ENCODE results near the gene LANCL3.
"Not testable (repeated sequence)": the region's sequence is repeated elsewhere in the genome, so short reads cannot be mapped to it uniquely, and the experiment has no call there.

The LANCL3 gene

GRCh38 chrX:37571426-37572107 is at the start of gene LANCL3:
LANCL3 (plus strand) TSS chrX:37571661; CDS start chrX:37571871, 210 bp downstream.
- not testable (repeated sequence) for DNase-seq (ENCODE audit: low read depth)

DNA sequence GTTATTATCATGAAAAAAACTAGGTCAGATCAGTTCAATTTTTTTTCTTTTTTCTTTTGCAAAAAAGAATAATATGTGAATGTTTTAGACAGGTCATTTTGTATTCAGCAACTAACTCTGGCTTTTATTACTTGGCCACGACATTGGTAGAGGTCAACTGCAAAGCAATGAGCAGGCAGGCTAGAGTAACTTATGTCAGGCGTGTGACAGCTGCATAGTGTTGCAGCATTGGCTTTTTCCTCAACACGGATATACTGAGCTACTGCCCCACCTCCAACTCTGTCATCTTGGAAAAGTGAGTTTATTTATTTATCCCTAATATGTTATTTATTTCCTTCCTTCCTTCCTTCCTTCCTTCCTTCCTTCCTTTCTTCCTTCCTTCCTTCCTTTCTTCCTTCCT is 47.8 kb upstream of the LANCL3 start:
- DNase-seq (ENCODE audit: low read depth), result not testable (repeated sequence)

GRCh38 chrX:37541991-37542390 is 29.5 kb upstream of the LANCL3 start:
- no peak for DNase-seq (ENCODE audit: low read depth)

GRCh38 chrX:37542791-37543190 is 28.7 kb upstream of the LANCL3 start:
- no peak for DNase-seq (ENCODE audit: low read depth)

- DNase-seq (ENCODE audit: low read depth), result no peak
These were observed 28.1 kb upstream of the LANCL3 start for GRCh38 chrX:37543324-37543723.

- DNase-seq (ENCODE audit: low read depth), result not testable (repeated sequence)
These were observed 26.9 kb upstream of the LANCL3 start for GRCh38 chrX:37544531-37544930.

DNA sequence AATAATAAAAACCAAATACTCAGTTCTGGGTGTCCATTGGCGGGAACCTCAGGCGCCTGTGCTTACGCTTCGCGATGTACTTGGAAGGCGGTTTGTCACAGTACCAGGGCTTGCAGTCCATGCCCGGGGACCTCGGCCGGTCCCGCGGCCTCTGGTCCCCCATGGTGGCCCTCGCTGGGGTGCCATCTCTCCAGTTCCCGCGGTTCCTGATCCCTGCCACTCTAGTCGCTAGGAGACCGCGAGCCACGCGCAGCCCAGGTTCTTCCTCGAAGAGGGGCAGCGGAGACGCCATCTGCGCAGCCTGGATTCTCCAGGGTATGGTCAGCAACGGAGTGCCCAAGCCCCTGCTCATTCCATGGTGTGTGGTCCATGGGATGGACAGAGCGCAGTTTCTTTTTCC is 26.4 kb upstream of the LANCL3 start:
- DNase-seq (ENCODE audit: low read depth), result no peak

- DNase-seq (ENCODE audit: low read depth), result not testable (repeated sequence)
These were observed 21.8 kb upstream of the LANCL3 start for GRCh38 chrX:37549619-37550018.

DNA sequence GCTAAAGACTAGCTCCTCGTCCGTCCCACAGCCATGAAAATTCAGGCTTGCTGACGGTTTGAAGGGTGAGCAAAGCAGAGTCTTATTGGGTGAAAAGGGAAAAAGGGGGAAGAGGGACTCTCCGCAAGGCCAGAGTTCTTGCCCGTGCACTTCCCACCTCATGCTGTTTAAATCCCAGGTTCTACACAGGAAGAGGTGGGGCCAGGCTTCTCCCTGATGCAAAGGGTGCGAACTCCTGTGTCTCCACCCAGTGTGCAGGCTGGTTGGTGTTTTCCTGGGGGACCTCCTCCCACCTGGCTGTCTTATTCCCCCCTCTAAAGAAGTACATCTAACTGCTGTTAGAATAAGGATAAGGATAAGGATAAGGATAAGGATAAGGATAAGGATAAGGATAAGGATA is 18.0 kb upstream of the LANCL3 start:
- DNase-seq (ENCODE audit: low read depth), result no peak

- not testable (repeated sequence) for DNase-seq (ENCODE audit: low read depth)
These were observed 6.2 kb upstream of the LANCL3 start for GRCh38 chrX:37565254-37565653.

DNA sequence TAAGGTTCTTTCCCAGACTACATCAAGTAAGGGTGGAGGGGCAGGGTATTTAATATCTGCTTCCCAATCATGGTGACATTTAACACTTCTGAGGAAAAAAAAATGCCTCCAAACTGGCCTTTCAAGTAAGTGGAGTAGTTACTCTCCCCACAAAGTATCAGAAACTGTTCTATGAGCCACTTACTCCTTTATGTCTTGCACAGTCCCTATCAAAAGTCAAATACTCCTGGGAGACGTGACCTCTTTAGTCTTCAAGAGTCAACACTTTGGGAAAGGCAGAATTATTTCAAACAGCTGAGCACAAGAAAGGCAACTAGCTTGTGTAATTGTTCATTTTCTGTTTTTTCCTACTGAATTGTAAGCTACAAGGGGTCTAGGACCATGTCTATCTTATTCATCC is 1.1 kb upstream of the LANCL3 start:
- DNase-seq (ENCODE audit: low read depth), result not testable (repeated sequence)

- not testable (repeated sequence) for DNase-seq (ENCODE audit: low read depth)
These were observed 687 bp downstream of the LANCL3 start for GRCh38 chrX:37572108-37572587.

DNA sequence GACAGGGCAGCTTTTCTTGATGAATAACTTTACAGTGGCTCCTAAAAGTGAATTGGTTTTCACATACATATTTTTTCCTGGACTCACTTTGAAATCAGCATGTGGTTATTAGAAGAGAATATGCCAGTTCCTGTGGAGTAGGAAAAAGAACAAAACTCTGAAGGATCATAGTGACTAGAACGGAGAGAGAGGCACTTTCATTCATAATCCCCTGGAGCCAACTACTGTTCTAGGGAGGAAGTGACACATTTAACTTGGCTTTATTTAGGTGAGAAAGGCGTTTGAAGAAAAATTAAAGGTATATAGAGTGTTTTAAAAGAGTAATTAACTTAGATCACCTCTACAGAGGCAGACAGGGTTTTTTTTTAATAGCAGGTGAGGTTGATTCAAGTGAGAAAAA is 1.7 kb downstream of the LANCL3 start:
- DNase-seq (ENCODE audit: low read depth), result not testable (repeated sequence)

GRCh38 chrX:37578045-37578444 is 6.6 kb downstream of the LANCL3 start:
- no peak for DNase-seq (ENCODE audit: low read depth)

- DNase-seq (ENCODE audit: low read depth), result no peak
These were observed 8.6 kb downstream of the LANCL3 start for GRCh38 chrX:37580080-37580479.

DNA sequence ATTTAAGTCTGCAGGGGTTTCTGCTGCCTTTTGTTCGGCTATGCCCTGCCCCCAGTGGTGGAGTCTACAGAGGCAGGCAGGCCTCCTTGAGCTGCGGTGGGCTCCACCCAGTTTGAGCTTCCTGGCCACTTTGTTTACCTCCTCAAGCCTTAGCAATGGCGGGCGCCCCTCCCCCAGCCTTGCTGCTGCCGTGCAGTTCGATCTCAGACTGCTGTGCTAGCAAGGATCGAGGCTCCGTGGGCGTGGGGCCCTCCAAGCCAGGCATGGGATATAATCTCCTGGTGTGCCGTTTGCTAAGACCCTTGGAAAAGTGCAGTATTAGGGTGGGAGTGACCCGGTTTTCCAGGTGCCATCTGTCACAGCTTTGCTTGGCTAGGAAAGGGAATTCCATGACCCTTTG is 15.9 kb downstream of the LANCL3 start:
- DNase-seq (ENCODE audit: low read depth), result not testable (repeated sequence)

DNA sequence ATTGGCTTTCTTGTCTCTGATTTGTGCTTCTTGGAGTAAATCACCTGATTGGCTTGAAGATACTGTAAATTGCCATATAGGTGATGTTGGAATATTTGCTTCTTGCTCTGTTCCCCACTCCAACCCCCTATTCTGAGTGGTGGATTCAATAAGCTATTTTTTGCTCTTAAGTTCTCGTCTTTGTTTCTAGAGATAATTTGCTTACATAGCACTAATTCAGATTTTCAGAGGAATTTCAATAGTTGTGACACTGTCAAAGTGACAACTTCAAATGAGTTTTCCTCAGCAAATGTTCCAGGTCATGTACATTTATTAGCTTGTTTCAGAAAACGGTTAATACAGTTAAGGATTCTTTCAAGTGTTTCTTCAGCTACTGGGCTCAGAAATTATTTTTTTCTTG is 18.6 kb downstream of the LANCL3 start:
- DNase-seq (ENCODE audit: low read depth), result no peak

DNA sequence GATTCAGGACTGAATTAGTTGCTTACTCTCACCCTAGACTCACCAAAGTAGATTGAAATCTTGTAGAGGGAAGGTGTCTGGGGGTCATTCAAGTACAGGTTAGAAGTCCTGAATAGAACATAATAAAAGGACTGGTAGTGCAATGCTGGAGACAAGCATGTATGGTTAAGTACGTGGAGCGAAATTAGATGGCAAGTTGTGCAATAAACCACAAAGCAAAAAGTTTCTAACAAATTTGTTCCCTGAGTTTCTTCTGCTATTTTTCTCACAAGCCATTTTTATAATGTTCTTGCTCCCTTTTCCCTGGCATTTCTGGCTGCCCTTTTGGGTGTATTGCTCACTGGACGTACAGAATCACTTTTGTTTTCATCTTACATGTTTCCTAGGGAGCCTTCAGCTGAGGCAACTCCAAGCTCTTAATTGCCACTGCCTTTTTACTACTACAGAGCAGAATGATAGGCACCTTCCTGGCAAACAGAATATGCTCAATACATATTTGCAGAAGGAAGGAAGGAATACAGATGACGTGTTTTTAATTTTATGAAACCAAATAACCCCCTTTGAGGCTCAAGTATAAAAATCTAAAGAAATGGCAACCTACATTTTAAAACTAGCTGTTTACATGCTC is 23.4 kb downstream of the LANCL3 start:
- no peak for DNase-seq (ENCODE audit: low read depth)

GRCh38 chrX:37599729-37600128 is 28.3 kb downstream of the LANCL3 start:
- no peak for DNase-seq (ENCODE audit: low read depth)

DNA sequence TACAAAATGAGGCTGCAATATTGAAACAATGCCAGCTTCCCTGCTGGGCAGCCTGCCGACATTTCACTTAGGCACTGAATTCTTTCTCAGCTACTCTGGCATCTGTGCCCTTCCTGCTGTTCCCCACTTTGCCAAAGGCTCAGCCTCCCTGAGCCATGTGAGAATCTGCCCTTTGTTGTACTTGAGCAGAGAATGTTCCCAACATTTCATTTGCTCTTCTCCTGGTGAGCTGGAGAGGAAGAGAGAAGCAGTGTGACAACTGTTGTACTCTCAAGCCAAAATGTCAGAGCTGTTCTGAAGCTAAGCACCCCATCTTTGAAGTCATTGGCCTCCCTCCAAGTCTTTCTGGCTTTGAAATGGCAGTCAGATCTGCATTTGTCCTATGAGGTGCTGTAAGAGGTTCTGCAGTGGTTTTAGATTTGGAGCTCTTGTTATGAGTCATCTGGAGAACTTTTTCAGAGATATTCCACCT is 32.5 kb downstream of the LANCL3 start:
- no peak for DNase-seq (ENCODE audit: low read depth)

DNA sequence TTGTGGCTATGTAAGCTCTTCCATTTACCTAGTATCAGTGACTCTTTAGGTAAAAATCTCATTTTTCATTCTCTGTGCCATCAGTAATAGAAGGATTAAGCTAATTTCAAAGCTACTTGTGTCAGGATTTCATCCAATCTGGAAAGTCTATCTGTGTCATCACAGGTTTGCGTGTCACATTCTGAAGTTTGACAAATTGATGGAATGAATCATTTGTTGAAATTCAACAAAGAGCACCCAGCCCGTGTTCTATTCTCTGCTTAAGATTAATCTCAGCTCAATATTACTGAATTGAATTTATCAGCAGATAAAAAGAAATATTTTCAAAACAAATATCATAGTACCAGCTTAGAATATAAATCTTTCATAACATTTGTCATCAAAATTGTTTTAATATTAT is 35.8 kb downstream of the LANCL3 start:
- DNase-seq (ENCODE audit: low read depth), result no peak

GRCh38 chrX:37608156-37608555 is 36.7 kb downstream of the LANCL3 start:
- DNase-seq (ENCODE audit: low read depth), result no peak

DNA sequence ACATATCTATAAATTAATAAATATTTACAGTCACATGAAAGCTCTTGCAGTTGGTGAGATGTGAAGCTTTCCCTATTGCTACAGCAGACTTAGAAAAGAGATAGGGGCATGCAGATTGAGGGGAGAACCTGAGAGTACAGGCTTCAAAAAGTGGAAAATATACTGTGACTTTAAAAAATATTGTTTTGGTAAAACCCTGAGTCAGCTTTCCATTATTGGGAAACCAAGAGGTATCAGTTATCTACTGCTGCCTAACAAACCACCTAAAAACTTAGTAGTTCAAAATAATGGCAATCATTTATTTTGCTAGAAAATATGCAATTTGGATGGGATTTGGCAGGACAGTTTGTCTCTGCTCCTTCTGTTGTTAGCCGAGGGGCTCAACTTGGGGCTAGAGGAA is 38.3 kb downstream of the LANCL3 start:
- DNase-seq (ENCODE audit: low read depth), result no peak

DNA sequence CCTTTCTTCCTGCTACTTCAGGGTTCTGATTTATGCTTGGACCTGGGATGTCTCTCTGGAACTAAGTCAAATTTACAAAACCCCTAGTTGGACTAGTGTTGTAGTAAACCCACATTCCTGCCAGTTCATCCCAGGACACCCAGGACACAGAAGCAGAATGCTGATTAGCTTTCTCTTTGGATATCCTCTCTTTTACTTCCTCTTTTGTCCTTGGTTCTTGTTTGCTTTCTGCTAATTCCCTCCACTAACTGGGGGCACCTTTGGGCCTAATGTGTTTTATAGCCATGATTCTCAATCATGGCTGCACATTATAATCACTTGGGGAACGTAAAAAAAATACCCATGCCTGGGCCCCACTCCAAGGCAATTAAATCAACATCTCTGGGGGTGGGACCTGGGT is 42.5 kb downstream of the LANCL3 start:
- no peak for DNase-seq (ENCODE audit: low read depth)
